GM18498 (cell line): Measurements from ENCODE around the gene CLEC20A.
"Not testable (repeated sequence)": the region's sequence is repeated elsewhere in the genome, so short reads cannot be mapped to it uniquely, and the experiment has no call there.

ENCODE experiments used
- ATAC-seq: cut with Tn5 transposase; IDR thresholded peaks from one replicate; pipeline ENCODE4 v1.9.1; 2021; ENCODE audit warnings: mild to moderate bottlenecking, moderate library complexity; ENCODE audit not compliant: unreplicated experiment

CLEC20A gene

DNA sequence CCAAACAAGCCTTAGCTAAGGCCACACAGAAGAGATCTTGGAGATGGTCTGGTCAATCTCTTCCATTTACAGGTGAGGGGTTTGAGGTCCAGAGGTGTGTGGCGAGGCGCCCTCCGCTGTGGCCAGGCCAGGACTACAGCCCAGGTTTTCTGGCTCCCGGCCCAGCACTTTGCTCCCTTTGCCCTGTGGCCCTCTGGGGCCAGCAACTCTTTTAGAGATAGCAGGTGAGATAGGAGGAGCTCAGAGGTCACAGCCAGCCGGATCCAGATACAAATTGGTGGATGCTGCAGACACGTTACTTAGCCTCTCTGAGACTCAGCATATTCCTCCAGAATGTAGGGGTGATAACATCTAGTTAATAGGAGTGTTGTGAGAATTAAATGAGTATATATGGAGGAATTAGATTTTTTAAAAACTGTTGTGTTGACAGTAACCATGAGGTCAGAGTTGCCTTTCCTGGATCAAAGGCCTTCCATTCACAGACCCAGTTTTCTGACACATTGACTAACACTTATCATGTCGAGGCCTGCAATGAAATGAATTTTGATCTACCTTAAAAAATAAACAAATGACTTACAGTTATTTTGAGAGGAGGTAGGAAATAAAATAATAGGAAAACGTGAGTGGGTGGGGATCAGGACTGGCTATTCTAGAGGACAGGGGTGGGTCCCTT, 32.7 kb upstream of the CLEC20A start:
- ATAC-seq, result no peak

GRCh38 chr1:178528953-178529335, 32.2 kb upstream of the CLEC20A start:
- ATAC-seq, result no peak

GRCh38 chr1:178528228-178528952, 31.6 kb upstream of the CLEC20A start:
- no peak for ATAC-seq

- ATAC-seq, result no peak
Observed at GRCh38 chr1:178527117-178527516, 30.4 kb upstream of the CLEC20A start.

- ATAC-seq, result no peak
Observed at GRCh38 chr1:178521241-178521640, 24.5 kb upstream of the CLEC20A start.

GRCh38 chr1:178520803-178521202, 24.0 kb upstream of the CLEC20A start:
- ATAC-seq, result no peak

GRCh38 chr1:178518894-178519293, 22.1 kb upstream of the CLEC20A start:
- no peak for ATAC-seq

GRCh38 chr1:178516110-178516509, 19.3 kb upstream of the CLEC20A start:
- no peak for ATAC-seq

DNA sequence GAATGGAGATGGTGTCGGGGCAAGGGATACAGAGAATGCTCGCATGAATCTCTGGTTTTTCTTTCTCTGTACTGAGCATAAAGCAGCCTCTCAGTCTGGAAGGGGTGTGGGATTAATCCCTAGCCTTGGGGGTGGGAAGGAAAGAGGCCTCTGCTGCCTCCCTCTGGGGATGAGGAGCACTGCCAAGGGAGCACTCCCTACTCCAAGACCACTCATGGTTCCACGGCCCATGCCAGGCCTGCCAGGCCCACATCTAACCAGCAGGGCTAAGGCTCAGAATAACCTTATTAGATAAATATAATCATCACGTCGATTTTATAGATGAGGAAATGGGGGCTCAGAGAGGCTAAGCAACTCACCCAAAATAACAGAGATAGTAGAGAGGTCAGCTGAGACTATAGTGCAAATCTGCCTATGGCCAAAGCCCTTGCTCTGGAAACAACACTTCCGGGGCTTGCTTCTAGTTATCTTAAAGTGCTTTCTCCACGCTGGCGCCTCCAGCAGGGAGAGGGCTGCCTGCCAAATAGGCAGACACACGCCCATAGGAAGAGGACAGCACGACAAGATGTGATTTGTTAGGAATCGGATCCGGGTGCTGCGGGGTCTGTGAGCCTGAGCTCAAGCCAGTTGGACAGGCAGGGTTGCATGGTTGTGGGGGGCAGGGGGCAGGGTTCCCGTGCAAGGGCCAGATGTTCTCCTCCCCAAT, 16.7 kb upstream of the CLEC20A start:
- ATAC-seq, result no peak

DNA sequence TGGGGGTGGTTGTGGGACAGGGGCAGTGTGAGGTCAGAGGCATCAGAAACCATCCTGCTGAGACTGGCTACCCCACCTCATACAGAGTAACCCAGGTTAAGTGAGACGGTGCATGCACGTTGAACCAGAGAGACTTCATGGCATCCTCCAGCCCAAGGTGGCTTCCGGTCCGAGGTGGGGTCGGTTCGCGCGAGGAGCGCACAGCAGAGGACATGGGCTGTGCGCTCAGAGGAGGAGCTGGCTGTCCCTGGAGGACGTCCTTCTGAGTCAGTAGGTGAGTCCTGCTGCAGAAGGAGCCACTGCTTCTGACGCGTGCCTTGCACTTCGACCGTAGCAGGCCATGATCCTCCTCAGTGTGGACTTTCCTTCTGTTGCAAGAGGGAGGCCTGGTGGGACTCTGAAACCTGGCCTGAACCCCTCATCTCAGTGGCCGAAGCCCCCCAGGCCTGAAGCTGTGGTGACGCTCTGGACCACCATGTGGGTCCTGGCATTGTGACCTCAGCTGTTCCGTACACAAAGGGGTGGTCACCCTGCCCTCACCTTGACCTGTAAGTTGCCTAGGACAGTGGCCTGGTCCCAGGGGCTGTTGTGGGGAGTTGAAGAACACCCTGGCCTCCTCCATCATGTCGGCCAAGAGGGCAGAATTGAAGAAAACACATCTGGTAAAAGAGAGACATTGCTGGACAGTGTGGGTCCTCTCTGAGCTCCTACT, 16.0 kb upstream of the CLEC20A start, which contains the start of gene TEX35:
Gene TEX35 (plus strand): TSS at position 544 of the 712 bp plus-strand sequence. CDS start 80 bp downstream, at position 624.
- ATAC-seq, result no peak

DNA sequence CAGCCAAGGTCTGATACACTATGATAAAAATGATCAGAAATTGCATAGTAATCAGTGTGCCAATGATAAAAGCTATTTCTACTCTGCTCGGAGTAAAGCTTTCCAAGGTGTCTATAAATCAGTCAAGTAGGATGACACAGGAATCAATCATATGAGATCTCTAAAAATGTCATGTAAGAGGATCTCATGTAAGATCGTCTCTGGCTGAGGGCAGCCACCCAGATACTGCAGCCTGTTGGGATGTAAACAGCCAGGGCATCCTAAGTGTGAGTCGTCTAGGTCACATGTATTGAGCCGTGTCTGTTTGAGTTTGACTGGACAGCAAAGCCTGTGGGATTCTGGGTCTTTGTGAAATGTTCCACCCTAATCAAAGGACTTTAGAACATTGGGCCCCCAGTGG, 13.4 kb upstream of the CLEC20A start:
- no peak for ATAC-seq

GRCh38 chr1:178509414-178510007, 12.7 kb upstream of the CLEC20A start:
- ATAC-seq, result no peak

DNA sequence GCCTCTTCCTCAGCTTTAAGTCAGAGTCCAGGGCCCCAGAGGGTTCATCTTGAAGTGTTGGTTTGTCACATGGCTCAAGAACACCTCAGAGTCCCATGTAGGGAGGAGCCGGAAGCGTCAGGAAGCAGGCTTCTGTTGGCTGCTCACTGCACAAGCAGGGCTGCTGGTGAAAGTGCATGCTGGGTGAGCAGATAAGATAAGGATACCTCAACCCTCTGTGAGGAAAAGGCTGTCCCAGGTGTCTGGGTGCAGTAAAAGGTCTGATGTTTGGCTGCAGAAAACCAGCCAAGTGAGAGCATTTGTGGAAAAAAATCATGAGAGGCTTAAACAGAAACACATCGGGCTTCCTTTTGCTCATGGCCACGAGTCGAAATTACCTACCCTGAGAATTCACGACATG, 9.9 kb upstream of the CLEC20A start:
- ATAC-seq, result no peak

DNA sequence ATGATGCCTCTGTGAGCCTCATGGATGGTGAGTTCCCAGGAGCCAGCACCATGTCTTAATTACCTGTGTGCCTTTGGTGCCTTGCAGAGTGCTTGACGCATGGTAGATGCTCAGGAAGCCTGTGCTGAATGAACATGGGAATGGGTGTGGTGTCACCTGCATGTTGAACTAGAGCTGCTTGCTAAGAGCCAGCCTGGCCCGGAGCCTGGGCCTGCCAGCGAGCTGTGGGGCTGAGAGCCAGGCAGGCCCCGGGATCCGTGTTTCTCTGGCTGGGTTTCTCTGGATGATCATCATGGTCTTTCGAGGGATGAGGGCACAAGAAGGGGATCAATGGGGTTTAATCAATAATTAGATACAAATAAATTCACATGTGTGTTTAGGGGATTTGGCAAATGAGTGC, 9.4 kb upstream of the CLEC20A start:
- no peak for ATAC-seq

DNA sequence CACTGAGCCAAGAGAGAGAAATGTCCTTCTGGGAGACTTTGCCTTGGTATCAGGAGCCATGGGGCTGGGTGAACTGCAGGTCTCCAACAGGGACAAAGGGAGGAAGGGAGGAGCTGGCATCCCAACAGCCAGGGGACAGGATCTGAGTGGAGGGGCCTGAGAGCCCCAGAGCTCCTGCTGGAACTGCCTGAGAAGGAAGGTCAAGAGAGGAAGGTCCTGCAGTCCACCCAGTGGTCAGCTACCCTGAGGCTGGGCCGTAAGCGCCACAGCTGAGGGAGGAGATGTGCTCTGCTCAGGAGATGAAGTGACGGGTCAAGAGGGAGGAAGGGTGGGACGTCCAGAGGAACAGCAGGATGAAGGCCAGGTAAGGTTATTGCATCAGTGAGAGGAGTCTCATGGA, 7.5 kb upstream of the CLEC20A start:
- ATAC-seq, result no peak

DNA sequence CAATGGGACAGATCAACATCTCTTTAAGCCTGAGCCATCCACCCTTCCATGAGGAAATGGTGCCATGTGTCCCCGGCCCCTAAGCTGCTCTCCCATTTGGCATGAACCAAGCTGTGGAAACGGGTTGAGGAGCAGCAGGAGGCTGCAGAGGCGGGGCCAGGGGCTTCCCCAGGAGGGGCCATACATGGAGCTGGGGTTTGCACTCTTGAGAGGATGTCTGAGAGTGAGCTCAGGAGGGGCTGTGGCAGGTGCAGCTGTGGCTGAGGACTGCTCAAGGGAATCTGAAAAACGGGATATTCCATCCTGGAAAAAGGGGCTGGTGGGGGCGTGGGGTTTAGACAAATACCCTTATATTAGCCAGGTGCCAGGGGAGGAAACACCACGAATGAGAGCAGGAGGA, 7.1 kb upstream of the CLEC20A start:
- ATAC-seq, result no peak

DNA sequence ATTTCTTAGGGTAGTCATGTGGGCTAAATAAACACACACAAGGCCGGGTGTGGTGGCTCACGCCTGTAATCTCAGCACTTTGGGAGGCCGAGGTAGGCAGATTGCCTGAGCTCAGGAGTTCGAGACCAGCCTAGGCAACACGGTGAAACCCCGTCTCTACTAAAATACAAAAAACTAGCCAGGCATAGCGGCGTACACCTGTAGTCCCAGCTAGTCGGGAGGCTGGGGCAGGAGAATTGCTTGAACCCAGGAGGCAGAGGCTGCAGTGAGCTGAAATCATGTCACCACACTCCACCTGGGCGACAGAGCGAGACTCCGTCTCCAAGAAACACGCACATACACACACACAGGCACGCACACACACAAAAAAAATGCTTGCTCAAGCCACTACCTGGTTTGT, 6.6 kb upstream of the CLEC20A start:
- not testable (repeated sequence) for ATAC-seq

- no peak for ATAC-seq
Observed at GRCh38 chr1:178502856-178503255, 6.1 kb upstream of the CLEC20A start.

DNA sequence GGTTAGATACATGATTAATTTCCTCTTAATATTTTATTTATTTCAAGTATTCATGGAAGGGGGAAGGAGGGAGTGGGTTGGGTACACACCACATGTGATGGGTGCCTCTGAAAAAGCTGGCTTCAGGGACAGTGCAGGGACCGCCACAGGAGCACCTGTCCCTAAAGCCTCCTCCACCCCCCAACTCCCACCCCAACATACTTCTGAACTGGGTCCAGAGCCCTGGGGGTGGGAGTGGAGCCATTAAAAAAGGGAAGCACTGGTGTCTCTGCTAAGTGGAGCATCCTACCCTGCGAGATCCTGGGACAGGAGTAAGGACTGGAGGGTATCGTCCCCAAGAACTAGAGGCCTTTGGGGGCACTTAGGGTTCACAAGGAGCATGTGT, 5.6 kb upstream of the CLEC20A start:
- ATAC-seq, result no peak

GRCh38 chr1:178501705-178502329, 5.1 kb upstream of the CLEC20A start:
- peak; percentile 83 for ATAC-seq
